Astrocyte (in vitro differentiated cells and primary cell): Measurements from ENCODE around the gene TP73. TPM values are rescaled to one million over a fixed set of nuclear protein-coding genes. Genes with fewer than 3 reads are reported as not detected.
"Not testable (repeated sequence)": the region's sequence is repeated elsewhere in the genome, so short reads cannot be mapped to it uniquely, and the experiment has no call there.

Experiments used
- DNase-seq: peaks from one replicate; pipeline ENCODE4 v3.0.0-alpha.2; 2010; ENCODE audit warnings: low read depth
- FAIRE-seq: peaks from 2 replicates; lab custom pipeline; 2011; peaks lifted over from hg19 to GRCh38; lab: Jason Lieb, UNC
- H2AFZ ChIP-seq: 2 replicates; pipeline ENCODE4 v1.6.0; 2012; ENCODE audit warnings: low read depth, low read length, inconsistent platforms
- H3K27ac ChIP-seq: 2 replicates; pipeline ENCODE4 v1.5.1; 2011; ENCODE audit warnings: low read depth, low read length, inconsistent platforms
- H3K27me3 ChIP-seq: 2 replicates; pipeline ENCODE4 v1.6.0; 2011; ENCODE audit warnings: low read length, inconsistent platforms; ENCODE audit not compliant: insufficient read depth
- H3K36me3 ChIP-seq: 2 replicates; pipeline ENCODE4 v1.5.1; 2011; ENCODE audit warnings: low read length, inconsistent platforms; ENCODE audit not compliant: insufficient read depth
- H3K4me1 ChIP-seq: 2 replicates; pipeline ENCODE4 v1.5.1; 2011; ENCODE audit warnings: low read length, inconsistent platforms; ENCODE audit not compliant: insufficient read depth
- H3K4me2 ChIP-seq: 2 replicates; pipeline ENCODE4 v1.6.0; 2012; ENCODE audit warnings: low read length, inconsistent platforms
- H3K4me3 ChIP-seq: 2 replicates; pipeline ENCODE4 v1.5.1; 2011; ENCODE audit warnings: low read depth, mild to moderate bottlenecking, low read length, inconsistent platforms; ENCODE audit not compliant: insufficient read depth
- H3K79me2 ChIP-seq: 2 replicates; pipeline ENCODE4 v1.6.0; 2012; ENCODE audit warnings: mild to moderate bottlenecking, low read length, inconsistent platforms; ENCODE audit not compliant: insufficient read depth
- H3K9ac ChIP-seq: 2 replicates; pipeline ENCODE4 v1.6.0; 2012; ENCODE audit warnings: mild to moderate bottlenecking, low read length, inconsistent platforms
- H3K9me3 ChIP-seq: 2 replicates; pipeline ENCODE4 v1.5.1; 2012; ENCODE audit warnings: low read depth, mild to moderate bottlenecking, low read length, inconsistent platforms; ENCODE audit not compliant: insufficient read depth
- H4K20me1 ChIP-seq: 2 replicates; pipeline ENCODE4 v1.6.0; 2012; ENCODE audit warnings: low read length, inconsistent platforms; ENCODE audit not compliant: insufficient read depth
- H3K27ac Mint-ChIP-seq: one replicate; pipeline ENCODE4 v1.8.0; 2021; ENCODE audit warnings: mild to moderate bottlenecking, mixed read lengths; ENCODE audit not compliant: unreplicated experiment
- H3K27me3 Mint-ChIP-seq: one replicate; pipeline ENCODE4 v1.8.0; 2021; ENCODE audit warnings: low read depth, mixed read lengths; ENCODE audit not compliant: unreplicated experiment
- H3K36me3 Mint-ChIP-seq: one replicate; pipeline ENCODE4 v1.8.0; 2021; ENCODE audit warnings: low read depth, mixed read lengths; ENCODE audit not compliant: unreplicated experiment
- H3K4me1 Mint-ChIP-seq: one replicate; pipeline ENCODE4 v1.8.0; 2021; ENCODE audit warnings: low read depth, mixed read lengths; ENCODE audit not compliant: unreplicated experiment
- H3K4me3 Mint-ChIP-seq: one replicate; pipeline ENCODE4 v1.8.0; 2021; ENCODE audit warnings: mild to moderate bottlenecking, moderate library complexity, mixed read lengths; ENCODE audit not compliant: unreplicated experiment
- H3K9me3 Mint-ChIP-seq: one replicate; pipeline ENCODE4 v1.8.0; 2021; ENCODE audit warnings: mild to moderate bottlenecking, mixed read lengths; ENCODE audit not compliant: unreplicated experiment
- EZH2 ChIP-seq: IDR thresholded peaks from 2 replicates; pipeline ENCODE4 v1.6.1; 2012; ENCODE audit warnings: mild to moderate bottlenecking, low read length, inconsistent platforms; ENCODE audit not compliant: insufficient read depth
- total RNA-seq: library from RNA; stranded (reverse); gene quantifications from 2 replicates; pipeline ENCODE4 v1.2.1, GENCODE V29; 2021
- TF ChIP-seq, protein P1 (sequence below): IDR thresholded peaks from 2 replicates; pipeline ENCODE4 v1.5.1; 2011; ENCODE audit warnings: low read depth, mild to moderate bottlenecking, inconsistent platforms, low read length, moderate library complexity; ENCODE audit not compliant: insufficient read depth

Gene TP73
- total RNA-seq, 1 donor from 2014 or later, result 0.18 TPM

GRCh38 chr1:3747903-3748302 lies 95.6 kb downstream of the TP73 start:
- H3K27me3 ChIP-seq, result peaks cover 11% of the 10 kb centered on the region
- peak overlapping the region; percentile 81 for H3K4me3 Mint-ChIP-seq
- peaks cover 3% of the 10 kb centered on the region for H3K79me2 ChIP-seq
- TF ChIP-seq, protein P1, sequence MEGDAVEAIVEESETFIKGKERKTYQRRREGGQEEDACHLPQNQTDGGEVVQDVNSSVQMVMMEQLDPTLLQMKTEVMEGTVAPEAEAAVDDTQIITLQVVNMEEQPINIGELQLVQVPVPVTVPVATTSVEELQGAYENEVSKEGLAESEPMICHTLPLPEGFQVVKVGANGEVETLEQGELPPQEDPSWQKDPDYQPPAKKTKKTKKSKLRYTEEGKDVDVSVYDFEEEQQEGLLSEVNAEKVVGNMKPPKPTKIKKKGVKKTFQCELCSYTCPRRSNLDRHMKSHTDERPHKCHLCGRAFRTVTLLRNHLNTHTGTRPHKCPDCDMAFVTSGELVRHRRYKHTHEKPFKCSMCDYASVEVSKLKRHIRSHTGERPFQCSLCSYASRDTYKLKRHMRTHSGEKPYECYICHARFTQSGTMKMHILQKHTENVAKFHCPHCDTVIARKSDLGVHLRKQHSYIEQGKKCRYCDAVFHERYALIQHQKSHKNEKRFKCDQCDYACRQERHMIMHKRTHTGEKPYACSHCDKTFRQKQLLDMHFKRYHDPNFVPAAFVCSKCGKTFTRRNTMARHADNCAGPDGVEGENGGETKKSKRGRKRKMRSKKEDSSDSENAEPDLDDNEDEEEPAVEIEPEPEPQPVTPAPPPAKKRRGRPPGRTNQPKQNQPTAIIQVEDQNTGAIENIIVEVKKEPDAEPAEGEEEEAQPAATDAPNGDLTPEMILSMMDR, result no peak
- no peak for TF ChIP-seq EZH2
- DNase-seq (no peak), FAIRE-seq (no peak)
- peaks cover 3% of the 10 kb centered on the region for H3K4me1 ChIP-seq
- H3K27me3 Mint-ChIP-seq, result peaks cover 12% of the 10 kb centered on the region
- H3K27ac Mint-ChIP-seq, result peak overlapping the region; percentile 34
- H4K20me1 ChIP-seq, result peaks cover 19% of the 10 kb centered on the region
- H3K9ac ChIP-seq, result no peak overlapping the region
- no peaks in the 10 kb centered on the region for H3K9me3 ChIP-seq
- no peaks in the 10 kb centered on the region for H3K36me3 ChIP-seq
- H3K36me3 Mint-ChIP-seq, result peaks cover 2% of the 10 kb centered on the region
- H2AFZ ChIP-seq, result peak overlapping the region; percentile 75
- H3K4me2 ChIP-seq, result peak overlapping the region; percentile 87
- H3K4me1 Mint-ChIP-seq, result no peaks in the 10 kb centered on the region
- H3K9me3 Mint-ChIP-seq, result no peaks in the 10 kb centered on the region
- no peak overlapping the region for H3K27ac ChIP-seq
- H3K4me3 ChIP-seq, result no peak overlapping the region

GRCh38 chr1:3748316-3748900 lies 96.1 kb downstream of the TP73 start:
- H3K9ac ChIP-seq, H3K9me3 ChIP-seq, H3K27ac Mint-ChIP-seq, H3K4me1 ChIP-seq, H3K79me2 ChIP-seq, H3K27ac ChIP-seq, H3K4me1 Mint-ChIP-seq, H3K4me2 ChIP-seq, H3K4me3 ChIP-seq, H3K9me3 Mint-ChIP-seq, FAIRE-seq, H2AFZ ChIP-seq, H3K36me3 ChIP-seq, H3K36me3 Mint-ChIP-seq, DNase-seq: not testable (repeated sequence)
- peaks cover 12% of the 10 kb centered on the region for H3K27me3 Mint-ChIP-seq
- peaks cover 14% of the 10 kb centered on the region for H4K20me1 ChIP-seq
- H3K4me3 Mint-ChIP-seq, result peak overlapping the region; percentile 81
- peaks cover 11% of the 10 kb centered on the region for H3K27me3 ChIP-seq

GRCh38 chr1:3749512-3749911 lies 97.2 kb downstream of the TP73 start:
- H4K20me1 ChIP-seq, result peaks cover 13% of the 10 kb centered on the region
- H3K36me3 ChIP-seq, result no peaks in the 10 kb centered on the region
- peaks cover 3% of the 10 kb centered on the region for H3K4me1 ChIP-seq
- no peak overlapping the region for H2AFZ ChIP-seq
- H3K9ac ChIP-seq, result no peak overlapping the region
- H3K4me2 ChIP-seq, result no peak overlapping the region
- H3K27me3 Mint-ChIP-seq, result peaks cover 12% of the 10 kb centered on the region
- no peaks in the 10 kb centered on the region for H3K9me3 Mint-ChIP-seq
- peaks cover 3% of the 10 kb centered on the region for H3K79me2 ChIP-seq
- H3K4me1 Mint-ChIP-seq, result no peaks in the 10 kb centered on the region
- FAIRE-seq (no peak), DNase-seq (no peak)
- no peak overlapping the region for H3K27ac ChIP-seq
- H3K4me3 ChIP-seq, result no peak overlapping the region
- no peaks in the 10 kb centered on the region for H3K9me3 ChIP-seq
- TF ChIP-seq EZH2, result no peak
- TF ChIP-seq, protein P1, result no peak
- peaks cover 11% of the 10 kb centered on the region for H3K27me3 ChIP-seq
- no peak overlapping the region for H3K27ac Mint-ChIP-seq
- peaks cover 2% of the 10 kb centered on the region for H3K36me3 Mint-ChIP-seq
- no peak overlapping the region for H3K4me3 Mint-ChIP-seq
